ENCODE measurements around the gene ASTN2. TPM values are rescaled to one million over a fixed set of nuclear protein-coding genes. Genes with fewer than 3 reads are reported as not detected.

The ASTN2 gene
- total and polyA plus RNA-seq, 9 of the 15 experiments (the other 6 are each of a cell fraction or from before 2014, with no cell fraction given) = 0.56 to 3.5 (median 1.9) TPM

DNA sequence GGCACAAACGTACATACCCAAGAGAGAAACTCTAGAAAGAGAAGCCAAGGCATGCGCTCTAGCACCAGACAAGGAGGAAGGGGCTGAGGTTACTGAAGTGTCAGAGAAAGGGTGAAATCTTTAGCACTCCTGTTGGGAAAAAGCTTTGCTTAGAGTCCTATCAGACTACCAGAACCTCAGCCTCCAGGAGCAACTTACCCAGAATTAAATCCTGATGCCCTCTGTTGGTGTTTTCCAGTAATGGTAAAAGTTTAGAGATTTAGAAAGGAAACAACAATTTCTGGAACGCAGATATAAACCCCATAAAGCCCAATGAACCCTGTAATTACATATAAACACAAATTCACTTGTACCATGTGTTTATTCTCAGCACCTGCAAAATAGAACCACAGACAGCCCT lies 33.2 kb upstream of the ASTN2 start (continued):
- TF ChIP-seq, protein P1, sequence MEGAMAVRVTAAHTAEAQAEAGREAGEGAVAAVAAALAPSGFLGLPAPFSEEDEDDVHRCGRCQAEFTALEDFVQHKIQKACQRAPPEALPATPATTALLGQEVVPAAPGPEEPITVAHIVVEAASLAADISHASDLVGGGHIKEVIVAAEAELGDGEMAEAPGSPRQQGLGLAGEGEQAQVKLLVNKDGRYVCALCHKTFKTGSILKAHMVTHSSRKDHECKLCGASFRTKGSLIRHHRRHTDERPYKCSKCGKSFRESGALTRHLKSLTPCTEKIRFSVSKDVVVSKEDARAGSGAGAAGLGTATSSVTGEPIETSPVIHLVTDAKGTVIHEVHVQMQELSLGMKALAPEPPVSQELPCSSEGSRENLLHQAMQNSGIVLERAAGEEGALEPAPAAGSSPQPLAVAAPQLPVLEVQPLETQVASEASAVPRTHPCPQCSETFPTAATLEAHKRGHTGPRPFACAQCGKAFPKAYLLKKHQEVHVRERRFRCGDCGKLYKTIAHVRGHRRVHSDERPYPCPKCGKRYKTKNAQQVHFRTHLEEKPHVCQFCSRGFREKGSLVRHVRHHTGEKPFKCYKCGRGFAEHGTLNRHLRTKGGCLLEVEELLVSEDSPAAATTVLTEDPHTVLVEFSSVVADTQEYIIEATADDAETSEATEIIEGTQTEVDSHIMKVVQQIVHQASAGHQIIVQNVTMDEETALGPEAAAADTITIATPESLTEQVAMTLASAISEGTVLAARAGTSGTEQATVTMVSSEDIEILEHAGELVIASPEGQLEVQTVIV (CRISPR knock-in tag; IDR thresholded peaks at IDR 0.05; ENCODE audit: borderline replicate concordance) = no peak
- TF ChIP-seq, protein P2, sequence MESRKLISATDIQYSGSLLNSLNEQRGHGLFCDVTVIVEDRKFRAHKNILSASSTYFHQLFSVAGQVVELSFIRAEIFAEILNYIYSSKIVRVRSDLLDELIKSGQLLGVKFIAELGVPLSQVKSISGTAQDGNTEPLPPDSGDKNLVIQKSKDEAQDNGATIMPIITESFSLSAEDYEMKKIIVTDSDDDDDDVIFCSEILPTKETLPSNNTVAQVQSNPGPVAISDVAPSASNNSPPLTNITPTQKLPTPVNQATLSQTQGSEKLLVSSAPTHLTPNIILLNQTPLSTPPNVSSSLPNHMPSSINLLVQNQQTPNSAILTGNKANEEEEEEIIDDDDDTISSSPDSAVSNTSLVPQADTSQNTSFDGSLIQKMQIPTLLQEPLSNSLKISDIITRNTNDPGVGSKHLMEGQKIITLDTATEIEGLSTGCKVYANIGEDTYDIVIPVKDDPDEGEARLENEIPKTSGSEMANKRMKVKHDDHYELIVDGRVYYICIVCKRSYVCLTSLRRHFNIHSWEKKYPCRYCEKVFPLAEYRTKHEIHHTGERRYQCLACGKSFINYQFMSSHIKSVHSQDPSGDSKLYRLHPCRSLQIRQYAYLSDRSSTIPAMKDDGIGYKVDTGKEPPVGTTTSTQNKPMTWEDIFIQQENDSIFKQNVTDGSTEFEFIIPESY (CRISPR knock-in tag; IDR thresholded peaks at IDR 0.05) = no peak
- TF ChIP-seq RBM39 (optimal IDR thresholded peaks at IDR 0.05; ENCODE audit: low read depth, low read length) (no peak), ZKSCAN8 (CRISPR knock-in tag; IDR thresholded peaks at IDR 0.05) (no peak), ZNF584 (CRISPR knock-in tag; IDR thresholded peaks at IDR 0.05; ENCODE audit: low read depth) (no peak)

DNA sequence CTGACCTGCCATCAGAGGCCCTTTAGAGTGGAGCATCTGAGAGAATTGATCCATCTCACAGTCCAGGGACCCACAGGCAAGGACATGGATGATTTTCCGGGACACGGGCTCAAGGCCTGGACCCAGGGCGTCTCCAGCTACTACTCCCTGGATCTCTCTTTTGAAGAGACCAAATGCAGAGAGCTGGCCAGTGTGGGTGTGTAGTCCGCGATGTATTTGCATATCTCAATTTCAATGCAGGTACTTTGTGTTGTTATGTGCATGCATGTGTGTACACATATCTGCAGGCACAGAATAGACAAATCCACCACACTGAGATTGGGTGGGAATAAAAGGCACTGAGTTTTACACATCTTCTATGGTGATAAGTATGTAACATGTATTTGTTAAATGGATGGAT lies 30.8 kb upstream of the ASTN2 start:
- no peak for DNase-seq (ENCODE audit: extremely low read depth in 1 of 4, low spot score in 3 of 4)
- in situ Hi-C loops (cut with MboI) = no loop called here
- ChIA-PET POLR2A (no interaction called here), CTCF (ENCODE audit: low intra/inter-chr PET ratio) (no interaction called here)
- Histone ChIP-seq H3K27me3 (ENCODE audit: control insufficient read depth in 2 of 2, insufficient read depth in 2 of 2, low read length in 2 of 2) (no peaks in the 10 kb centered on the region), H3K36me3 (ENCODE audit: control insufficient read depth, insufficient read depth, low read length) (no peaks in the 10 kb centered on the region), H2AFZ (ENCODE audit: low read depth, low read length) (no peak overlapping the region), H3K79me2 (ENCODE audit: control insufficient read depth, insufficient read depth, low read length) (no peaks in the 10 kb centered on the region), H3K9ac (ENCODE audit: insufficient read depth in 1 of 2, low read depth in 2 of 2, low read length in 2 of 2) (no peak overlapping the region), H3K9me1 (ENCODE audit: control insufficient read depth, insufficient read depth, low read length) (no peaks in the 10 kb centered on the region), H3K27ac (ENCODE audit: extremely low read depth, low read depth, low read length) (no peak overlapping the region), H3K9me3 (replicated peaks; ENCODE audit: control insufficient read depth, insufficient read depth, low read depth, low read length) (peaks cover 2% of the 10 kb centered on the region; the same call in 1 of the 2 replicates), H4K20me1 (replicated peaks; ENCODE audit: control insufficient read depth, insufficient read depth, low read length) (no peaks in the 10 kb centered on the region), H3K4me2 (ENCODE audit: insufficient read depth, low read length) (no peak overlapping the region), H3K4me3 (no peak overlapping the region), H3K4me1 (replicated peaks in 1 of 2; ENCODE audit: control insufficient read depth in 2 of 2, insufficient read depth in 2 of 2, low read length in 2 of 2) (no peaks in the 10 kb centered on the region)
- intact Hi-C loops (cut with micrococcal nuclease) = no loop called here
- no TSS peak for BruUV-seq (replicated peaks)
- no peak for FAIRE-seq
- WGBS (ENCODE audit: insufficient coverage, low coverage, missing lambda C conversion rate) = 0% methylated on average over 3 of the region's 5 CpGs
- TF ChIP-seq KLF16 (IDR thresholded peaks at IDR 0.05) (no peak), ZNF77 (CRISPR knock-in tag; IDR thresholded peaks at IDR 0.05) (no peak), LEF1 (IDR thresholded peaks at IDR 0.05) (no peak), JUND (IDR thresholded peaks at IDR 0.05; ENCODE audit: borderline replicate concordance, low read depth, low read length) (no peak), JUND (tag; IDR thresholded peaks at IDR 0.05; ENCODE audit: borderline replicate concordance, low read depth, low read length) (no peak), SRSF7 (optimal IDR thresholded peaks at IDR 0.05; ENCODE audit: low read depth, low read length) (no peak)
- TF ChIP-seq, protein P3, sequence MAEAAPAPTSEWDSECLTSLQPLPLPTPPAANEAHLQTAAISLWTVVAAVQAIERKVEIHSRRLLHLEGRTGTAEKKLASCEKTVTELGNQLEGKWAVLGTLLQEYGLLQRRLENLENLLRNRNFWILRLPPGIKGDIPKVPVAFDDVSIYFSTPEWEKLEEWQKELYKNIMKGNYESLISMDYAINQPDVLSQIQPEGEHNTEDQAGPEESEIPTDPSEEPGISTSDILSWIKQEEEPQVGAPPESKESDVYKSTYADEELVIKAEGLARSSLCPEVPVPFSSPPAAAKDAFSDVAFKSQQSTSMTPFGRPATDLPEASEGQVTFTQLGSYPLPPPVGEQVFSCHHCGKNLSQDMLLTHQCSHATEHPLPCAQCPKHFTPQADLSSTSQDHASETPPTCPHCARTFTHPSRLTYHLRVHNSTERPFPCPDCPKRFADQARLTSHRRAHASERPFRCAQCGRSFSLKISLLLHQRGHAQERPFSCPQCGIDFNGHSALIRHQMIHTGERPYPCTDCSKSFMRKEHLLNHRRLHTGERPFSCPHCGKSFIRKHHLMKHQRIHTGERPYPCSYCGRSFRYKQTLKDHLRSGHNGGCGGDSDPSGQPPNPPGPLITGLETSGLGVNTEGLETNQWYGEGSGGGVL (CRISPR knock-in tag; IDR thresholded peaks at IDR 0.05) = no peak
- ATAC-seq = no peak

Measured in K562 (cell line).